HEK293 (cell line): ENCODE results near the gene ASCC1.

Source experiments
- REST ChIP-seq: fragments of 450-650 bp; formaldehyde crosslinking; IDR thresholded peaks from 2 replicates; pipeline ENCODE4 v1.5.1; 2016; ENCODE audit warnings: missing biosample characterization, missing genetic modification characterization
- SP7 ChIP-seq: fragments of 450-650 bp; formaldehyde crosslinking; IDR thresholded peaks from 2 replicates; pipeline ENCODE4 v1.5.1; 2016; ENCODE audit warnings: missing biosample characterization, missing genetic modification characterization
- ZBTB1 ChIP-seq: fragments of 450-650 bp; formaldehyde crosslinking; IDR thresholded peaks from 2 replicates; pipeline ENCODE4 v1.5.1; 2016; ENCODE audit warnings: missing biosample characterization, missing genetic modification characterization
- ZBTB11 ChIP-seq: fragments of 450-650 bp; formaldehyde crosslinking; conservative IDR thresholded peaks from 2 replicates; pipeline ENCODE4 v1.5.1; 2016; ENCODE audit warnings: low read depth, missing biosample characterization, missing genetic modification characterization
- ZBTB44 ChIP-seq: fragments of 450-650 bp; IDR thresholded peaks from 2 replicates; pipeline ENCODE4 v1.5.1; 2018; ENCODE audit warnings: missing biosample characterization, mild to moderate bottlenecking, missing genetic modification characterization
- ZNF23 ChIP-seq: fragments of 450-650 bp; formaldehyde crosslinking; IDR thresholded peaks from 2 replicates; pipeline ENCODE4 v1.5.1; 2016; ENCODE audit warnings: missing biosample characterization, missing genetic modification characterization, borderline replicate concordance
- ZNF76 ChIP-seq: fragments of 450-650 bp; formaldehyde crosslinking; IDR thresholded peaks from 2 replicates; pipeline ENCODE4; 2016; ENCODE audit warnings: low read depth, missing biosample characterization, missing genetic modification characterization, borderline replicate concordance
- ZNF830 ChIP-seq: fragments of 450-650 bp; IDR thresholded peaks from 2 replicates; pipeline ENCODE4 v1.5.0; 2018; ENCODE audit warnings: missing biosample characterization, missing genetic modification characterization, low read depth, mild to moderate bottlenecking, moderate library complexity

GRCh38 chr10:72085864-72086465, 130.1 kb downstream of the ASCC1 start:
- no peak for TF ChIP-seq ZBTB44 (tag by site-specific recombination)
- no peak for TF ChIP-seq ZNF23 (tag by site-specific recombination)
- no peak for TF ChIP-seq REST (tag by site-specific recombination)
- TF ChIP-seq SP7: no peak
- no peak for TF ChIP-seq ZBTB1 (tag by site-specific recombination)
- no peak for TF ChIP-seq ZNF830
- TF ChIP-seq ZNF76: no peak
- TF ChIP-seq ZBTB11 (tag by site-specific recombination): no peak
